Fibroblast of skin of left quadriceps (primary cell): Measurements from ENCODE around the gene DKC1.
"Not testable (repeated sequence)": the region's sequence is repeated elsewhere in the genome, so short reads cannot be mapped to it uniquely, and the experiment has no call there.

Source experiments
- DNase-seq, 2 experiments: peaks; one replicate each; pipeline ENCODE4 v3.0.0-alpha.2; 2013; ENCODE audit warnings: low read depth in 2 of 2

DKC1 gene

GRCh38 chrX:154791939-154792338 lies 29.3 kb downstream of the DKC1 start:
- no peak for DNase-seq

- DNase-seq, result no peak
Observed at GRCh38 chrX:154793084-154793795, 30.6 kb downstream of the DKC1 start.

GRCh38 chrX:154795016-154795415 lies 32.4 kb downstream of the DKC1 start:
- no peak for DNase-seq

GRCh38 chrX:154797006-154797405 lies 34.3 kb downstream of the DKC1 start:
- no peak for DNase-seq

- no peak for DNase-seq
Observed at GRCh38 chrX:154799556-154800348, 37.1 kb downstream of the DKC1 start.

- DNase-seq, result no peak
Observed at GRCh38 chrX:154800478-154801210, 38.0 kb downstream of the DKC1 start.

GRCh38 chrX:154802947-154803346 lies 40.3 kb downstream of the DKC1 start:
- no peak for DNase-seq

- no peak for DNase-seq
Observed at GRCh38 chrX:154804261-154804956, 41.7 kb downstream of the DKC1 start.

GRCh38 chrX:154804957-154805695 lies 42.5 kb downstream of the DKC1 start, which contains the start of gene MPP1:
Gene MPP1 (minus strand): TSS chrX:154805485. CDS start chrX:154805373, 112 bp downstream.
- peak; percentile 24 to 27 for DNase-seq

- DNase-seq, result no peak
Observed at GRCh38 chrX:154805696-154806091, 43.0 kb downstream of the DKC1 start.

- DNase-seq, result no peak
Observed at GRCh38 chrX:154806837-154807501, 44.3 kb downstream of the DKC1 start.

GRCh38 chrX:154809939-154810665 lies 47.4 kb downstream of the DKC1 start:
- no peak for DNase-seq

GRCh38 chrX:154812341-154813101 lies 49.9 kb downstream of the DKC1 start:
- no peak for DNase-seq

GRCh38 chrX:154813801-154814200 lies 51.1 kb downstream of the DKC1 start:
- DNase-seq, result no peak

GRCh38 chrX:154815274-154815818 lies 52.7 kb downstream of the DKC1 start:
- no peak for DNase-seq

- not testable (repeated sequence) for DNase-seq
Observed at GRCh38 chrX:154816326-154816898, 53.7 kb downstream of the DKC1 start.

GRCh38 chrX:154817048-154817618 lies 54.5 kb downstream of the DKC1 start:
- not testable (repeated sequence) for DNase-seq
